HG02763 (cell line): ENCODE results near the gene DPT.

Experiments used
- ATAC-seq: cut with Tn5 transposase; IDR thresholded peaks from one replicate; pipeline ENCODE4 v1.9.1; 2021; ENCODE audit warnings: mild to moderate bottlenecking, moderate library complexity; ENCODE audit not compliant: unreplicated experiment

The DPT gene

GRCh38 chr1:168672278-168672677 is 56.7 kb downstream of the DPT start:
- no peak for ATAC-seq

- ATAC-seq, result no peak
These were observed 57.2 kb downstream of the DPT start for GRCh38 chr1:168671782-168672181.

- no peak for ATAC-seq
These were observed 63.0 kb downstream of the DPT start for GRCh38 chr1:168665975-168666374.

GRCh38 chr1:168664069-168664834 is 64.8 kb downstream of the DPT start:
- ATAC-seq, result no peak

GRCh38 chr1:168656485-168656884 is 72.5 kb downstream of the DPT start:
- no peak for ATAC-seq

- ATAC-seq, result no peak
These were observed 74.6 kb downstream of the DPT start for GRCh38 chr1:168654198-168654915.

- ATAC-seq, result no peak
These were observed 75.4 kb downstream of the DPT start for GRCh38 chr1:168653567-168653966.

GRCh38 chr1:168645721-168646120 is 83.3 kb downstream of the DPT start:
- ATAC-seq, result no peak
